Hypothalamus (tissue), 51 donors: ENCODE data around the gene DNAJA3.

Experiments
- DNase-seq, 51 donors: peaks; one replicate each; lab custom pipeline; 2025; lab: John Stamatoyannopoulos, UW

DNAJA3 gene

GRCh38 chr16:4404247-4404966 lies 21.3 kb upstream of the DNAJA3 start:
- DNase-seq: peak in 10 of 51 donors; percentile 6 to 46 (median 23)

GRCh38 chr16:4404967-4405696 lies 20.5 kb upstream of the DNAJA3 start:
- no peak for DNase-seq

- no peak for DNase-seq
Observed at GRCh38 chr16:4407543-4408322, 17.9 kb upstream of the DNAJA3 start.

- DNase-seq: no peak
Observed at GRCh38 chr16:4408323-4408690, 17.4 kb upstream of the DNAJA3 start.

GRCh38 chr16:4409081-4409932 lies 16.4 kb upstream of the DNAJA3 start:
- DNase-seq: peak in 14 of 51 donors; percentile 4 to 46 (median 30)

GRCh38 chr16:4410335-4411075 lies 15.2 kb upstream of the DNAJA3 start:
- DNase-seq: peak in 34 of 51 donors; percentile 2 to 77 (median 48)

GRCh38 chr16:4411684-4412083 lies 14.0 kb upstream of the DNAJA3 start:
- peak in 50 of 51 donors; percentile 36 to 97 (median 87) for DNase-seq

GRCh38 chr16:4412159-4412558 lies 13.5 kb upstream of the DNAJA3 start:
- DNase-seq: no peak

- no peak for DNase-seq
Observed at GRCh38 chr16:4412854-4413253, 12.8 kb upstream of the DNAJA3 start.

- no peak for DNase-seq
Observed at GRCh38 chr16:4414187-4414917, 11.3 kb upstream of the DNAJA3 start.

GRCh38 chr16:4415538-4416199 lies 10.0 kb upstream of the DNAJA3 start:
- DNase-seq: peak in 32 of 51 donors; percentile 10 to 76 (median 46)

GRCh38 chr16:4416200-4417032 lies 9.3 kb upstream of the DNAJA3 start, which contains the start of gene CORO7:
Gene CORO7, minus strand, starts transcription at chr16:4416596. Its CDS starts 78 bp downstream, at chr16:4416518.
- peak; percentile 79 to 99 (median 95) for DNase-seq

- DNase-seq: no peak
Observed at GRCh38 chr16:4419402-4419959, 6.2 kb upstream of the DNAJA3 start.

GRCh38 chr16:4420505-4421105 lies 5.1 kb upstream of the DNAJA3 start:
- peak in 1 of 51 donors; percentile 7 for DNase-seq

GRCh38 chr16:4426021-4426684 lies 485 bp downstream of the DNAJA3 start:
- no peak for DNase-seq
